ENCODE results near the gene GATA3.

GATA3 gene

GRCh38 chr10:8051109-8051821 lies 3.2 kb upstream of the GATA3 start:
- no peak overlapping the region for H3K4me3 ChIP-seq (ENCODE audit: control insufficient read depth, low read depth, low read length)
- DNase-seq (ENCODE audit: low read depth), result no peak

DNA sequence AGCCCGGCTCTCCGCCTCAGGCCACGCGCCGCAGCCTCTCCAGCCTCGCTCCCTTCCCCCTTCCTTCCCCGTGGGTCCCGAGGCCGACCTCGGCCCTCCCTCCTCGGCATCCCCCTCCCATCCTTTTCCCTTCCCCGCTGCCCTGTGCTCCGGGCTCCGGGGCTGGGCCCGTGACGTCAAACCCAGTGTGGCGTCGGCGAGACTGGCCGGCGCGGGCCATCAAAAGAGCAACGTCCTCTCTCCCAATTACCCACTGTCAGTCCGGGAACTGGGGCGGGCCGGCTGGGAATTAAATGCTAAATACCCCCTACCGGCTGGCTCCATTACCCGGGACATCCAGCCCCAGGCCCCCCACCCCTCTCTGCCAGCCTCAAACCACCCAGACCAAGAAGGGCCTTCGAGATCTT lies 2.6 kb upstream of the GATA3 start:
- TF ChIP-seq CTCF (IDR thresholded peaks at IDR 0.05; ENCODE audit: control insufficient read depth, insufficient read depth, low read depth, low read length, missing control alignments), result no peak
- DNase-seq (ENCODE audit: low read depth), result no peak
- no peak overlapping the region for H3K4me3 ChIP-seq (ENCODE audit: control insufficient read depth, low read depth, low read length)

More at GRCh38 chr10:8051109-8051821, 3.2 kb upstream of the GATA3 start:
- TF ChIP-seq CTCF (IDR thresholded peaks at IDR 0.05; ENCODE audit: control insufficient read depth, insufficient read depth, low read depth, low read length, missing control alignments), result no peak

- TF ChIP-seq CTCF (IDR thresholded peaks at IDR 0.05; ENCODE audit: control insufficient read depth, insufficient read depth, low read depth, low read length, missing control alignments), result no peak
- no peak for DNase-seq (ENCODE audit: low read depth)
- H3K4me3 ChIP-seq (ENCODE audit: control insufficient read depth, low read depth, low read length), result no peak overlapping the region
These were observed 2.0 kb upstream of the GATA3 start for GRCh38 chr10:8052341-8052955.

DNA sequence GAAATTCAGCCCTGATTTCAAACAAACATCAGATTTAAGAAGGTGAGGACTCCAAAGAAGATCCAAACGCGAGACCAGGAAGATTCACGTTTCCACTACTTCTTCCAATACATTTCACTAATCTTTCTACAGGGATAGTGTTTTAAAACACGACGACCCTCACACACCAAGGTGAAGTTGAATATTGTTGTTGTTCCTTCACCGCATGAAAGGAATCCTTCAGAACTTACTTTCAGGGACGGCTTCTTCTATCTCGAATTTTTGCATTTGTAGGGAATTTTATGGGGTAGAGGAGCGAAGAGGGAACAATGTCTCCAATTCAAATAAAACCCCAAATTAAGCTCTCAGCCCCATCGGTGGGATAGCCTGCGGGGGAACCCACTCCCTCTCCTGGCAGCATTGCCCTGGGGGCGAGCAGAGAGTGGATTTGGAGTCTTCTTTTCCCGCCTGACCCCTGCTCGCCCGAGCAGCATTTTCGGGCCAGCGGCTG lies 1.5 kb upstream of the GATA3 start:
- no peak for TF ChIP-seq CTCF (IDR thresholded peaks at IDR 0.05; ENCODE audit: control insufficient read depth, insufficient read depth, low read depth, low read length, missing control alignments)
- no peak for DNase-seq (ENCODE audit: low read depth)
- H3K4me3 ChIP-seq (ENCODE audit: control insufficient read depth, low read depth, low read length), result no peak overlapping the region; the same call in 1 of the 2 replicates

DNA sequence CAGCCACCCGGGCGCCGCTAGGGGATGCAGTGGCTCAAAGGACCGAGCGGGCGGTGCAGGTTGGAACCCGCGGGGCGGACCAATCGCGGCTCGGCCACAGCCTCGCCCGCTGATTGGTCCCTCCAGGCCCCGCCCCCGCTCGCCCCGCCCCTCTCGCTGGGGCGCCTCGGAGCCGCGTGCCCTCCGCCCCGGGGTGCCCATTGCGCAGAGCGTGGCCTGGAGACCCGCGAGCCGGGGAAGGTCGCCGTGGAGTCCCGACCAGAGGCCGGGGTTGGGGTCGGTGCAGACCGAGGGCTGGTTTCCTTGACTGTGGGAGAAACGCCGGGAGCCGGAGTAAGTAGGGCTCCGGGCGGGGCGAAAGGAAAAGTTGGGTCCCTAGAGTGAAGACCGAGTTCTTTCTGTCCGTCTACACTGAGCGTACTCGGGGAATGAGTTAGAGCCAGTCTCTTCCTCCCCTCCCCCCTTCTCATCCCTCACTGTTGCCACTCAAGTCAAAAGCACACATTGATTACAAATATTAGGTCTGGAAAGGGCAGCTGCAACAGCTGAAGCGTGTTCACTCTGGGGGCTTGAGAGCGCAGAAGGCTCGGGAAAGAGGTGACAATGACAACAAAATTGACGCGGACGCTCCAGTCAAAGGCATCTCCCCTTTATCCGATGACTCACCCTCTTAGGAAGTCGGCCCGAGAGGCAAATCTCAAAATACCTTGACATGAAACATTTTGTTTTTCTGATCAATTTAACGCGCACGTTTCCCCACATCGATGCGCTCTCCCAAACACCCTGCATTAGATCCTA lies 843 bp upstream of the GATA3 start:
- peak; percentile 81 for TF ChIP-seq CTCF (IDR thresholded peaks at IDR 0.05; ENCODE audit: control insufficient read depth, insufficient read depth, low read depth, low read length, missing control alignments)
- H3K4me3 ChIP-seq (ENCODE audit: control insufficient read depth, low read depth, low read length), result peak overlapping the region; percentile 51
- peak; percentile 21 for DNase-seq (ENCODE audit: low read depth)

GRCh38 chr10:8054244-8054493 lies 319 bp upstream of the GATA3 start:
- TF ChIP-seq CTCF (IDR thresholded peaks at IDR 0.05; ENCODE audit: control insufficient read depth, insufficient read depth, low read depth, low read length, missing control alignments), result no peak
- H3K4me3 ChIP-seq (ENCODE audit: control insufficient read depth, low read depth, low read length), result peak overlapping the region; percentile 51
- no peak for DNase-seq (ENCODE audit: low read depth)

All from AG09309 (cell line).